KMS-11 (cell line): Measurements from ENCODE around the gene IL3RA.
"Not testable (repeated sequence)": the region's sequence is repeated elsewhere in the genome, so short reads cannot be mapped to it uniquely, and the experiment has no call there.

Experiments
- H2AFZ ChIP-seq: fragments of 200-600 bp; sonication (generic); 2 replicates; pipeline ENCODE4 v1.6.1; 2016; ENCODE audit warnings: antibody characterized with exemption, mixed run types, low read depth
- H3K27ac ChIP-seq: fragments of 200-600 bp; sonication (generic); 2 replicates; pipeline ENCODE4 v1.6.1; 2016; ENCODE audit warnings: mild to moderate bottlenecking, mixed run types
- H3K27me3 ChIP-seq: fragments of 200-600 bp; sonication (generic); 2 replicates; pipeline ENCODE4 v1.6.1; 2017; ENCODE audit warnings: mild to moderate bottlenecking, low read depth, mixed run types, moderate library complexity; ENCODE audit not compliant: insufficient read depth
- H3K36me3 ChIP-seq: fragments of 200-600 bp; sonication (generic); 2 replicates; pipeline ENCODE4 v1.6.1; 2017; ENCODE audit warnings: mild to moderate bottlenecking, mixed run types; ENCODE audit not compliant: insufficient read depth
- H3K4me1 ChIP-seq: fragments of 200-600 bp; sonication (generic); 2 replicates; pipeline ENCODE4 v1.6.1; 2016; ENCODE audit warnings: mild to moderate bottlenecking, low read depth, mixed run types; ENCODE audit not compliant: poor library complexity, severe bottlenecking
- H3K4me2 ChIP-seq: fragments of 200-600 bp; sonication (generic); 2 replicates; pipeline ENCODE4 v1.7.0; 2016; ENCODE audit warnings: mild to moderate bottlenecking, mixed run types
- H3K4me3 ChIP-seq: fragments of 200-600 bp; sonication (generic); IDR thresholded peaks from 2 replicates; pipeline ENCODE4 v1.6.1; 2017; ENCODE audit warnings: low read depth, low read length, mixed read lengths; ENCODE audit not compliant: insufficient read depth
- H3K79me2 ChIP-seq: fragments of 200-600 bp; sonication (generic); 2 replicates; pipeline ENCODE4 v1.6.1; 2016; ENCODE audit warnings: low read depth, mixed run types; ENCODE audit not compliant: insufficient read depth
- H3K9ac ChIP-seq: fragments of 200-600 bp; sonication (generic); 2 replicates; pipeline ENCODE4 v1.6.1; 2016; ENCODE audit warnings: mild to moderate bottlenecking, mixed run types
- H4K20me1 ChIP-seq: fragments of 200-600 bp; sonication (generic); 2 replicates; pipeline ENCODE4 v1.6.1; 2016; ENCODE audit warnings: mild to moderate bottlenecking, mixed run types; ENCODE audit not compliant: insufficient read depth
- TF ChIP-seq, protein P1 (sequence below): fragments of 200-600 bp; sonication (generic); conservative IDR thresholded peaks from 2 replicates; pipeline ENCODE4 v1.6.1; 2017; ENCODE audit warnings: low read depth, mild to moderate bottlenecking, antibody characterized with exemption, low read length, moderate library complexity, mixed read lengths

Gene IL3RA

DNA sequence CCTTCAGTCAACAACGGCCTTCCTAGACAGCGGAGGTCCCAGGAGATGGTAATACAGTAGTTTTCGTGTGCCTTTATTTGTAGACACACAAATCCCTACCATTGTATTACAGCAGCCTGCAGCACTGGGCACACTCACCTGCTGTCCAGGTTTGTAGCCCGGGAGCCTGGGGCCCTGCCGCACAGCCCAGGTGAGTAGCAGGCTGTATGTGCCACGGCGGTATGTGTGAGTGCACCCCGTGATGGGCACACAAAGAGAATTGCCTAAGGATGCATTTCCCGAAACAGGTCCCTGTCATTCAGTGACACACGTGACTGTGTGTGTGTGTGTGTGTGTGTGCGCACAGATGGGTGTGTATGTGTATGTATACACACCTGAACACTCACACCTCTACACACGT, 63.5 kb downstream of the IL3RA start:
- H2AFZ ChIP-seq = no peak overlapping the region
- no peaks in the 10 kb centered on the region for H3K4me1 ChIP-seq
- TF ChIP-seq, protein P1, sequence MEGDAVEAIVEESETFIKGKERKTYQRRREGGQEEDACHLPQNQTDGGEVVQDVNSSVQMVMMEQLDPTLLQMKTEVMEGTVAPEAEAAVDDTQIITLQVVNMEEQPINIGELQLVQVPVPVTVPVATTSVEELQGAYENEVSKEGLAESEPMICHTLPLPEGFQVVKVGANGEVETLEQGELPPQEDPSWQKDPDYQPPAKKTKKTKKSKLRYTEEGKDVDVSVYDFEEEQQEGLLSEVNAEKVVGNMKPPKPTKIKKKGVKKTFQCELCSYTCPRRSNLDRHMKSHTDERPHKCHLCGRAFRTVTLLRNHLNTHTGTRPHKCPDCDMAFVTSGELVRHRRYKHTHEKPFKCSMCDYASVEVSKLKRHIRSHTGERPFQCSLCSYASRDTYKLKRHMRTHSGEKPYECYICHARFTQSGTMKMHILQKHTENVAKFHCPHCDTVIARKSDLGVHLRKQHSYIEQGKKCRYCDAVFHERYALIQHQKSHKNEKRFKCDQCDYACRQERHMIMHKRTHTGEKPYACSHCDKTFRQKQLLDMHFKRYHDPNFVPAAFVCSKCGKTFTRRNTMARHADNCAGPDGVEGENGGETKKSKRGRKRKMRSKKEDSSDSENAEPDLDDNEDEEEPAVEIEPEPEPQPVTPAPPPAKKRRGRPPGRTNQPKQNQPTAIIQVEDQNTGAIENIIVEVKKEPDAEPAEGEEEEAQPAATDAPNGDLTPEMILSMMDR = no peak
- H3K4me2 ChIP-seq = no peak overlapping the region
- H3K9ac ChIP-seq = no peak overlapping the region
- no peaks in the 10 kb centered on the region for H3K36me3 ChIP-seq
- H3K79me2 ChIP-seq = no peaks in the 10 kb centered on the region
- no peaks in the 10 kb centered on the region for H4K20me1 ChIP-seq
- no peaks in the 10 kb centered on the region for H3K27me3 ChIP-seq
- H3K27ac ChIP-seq = no peak overlapping the region
- no peak overlapping the region for H3K4me3 ChIP-seq

DNA sequence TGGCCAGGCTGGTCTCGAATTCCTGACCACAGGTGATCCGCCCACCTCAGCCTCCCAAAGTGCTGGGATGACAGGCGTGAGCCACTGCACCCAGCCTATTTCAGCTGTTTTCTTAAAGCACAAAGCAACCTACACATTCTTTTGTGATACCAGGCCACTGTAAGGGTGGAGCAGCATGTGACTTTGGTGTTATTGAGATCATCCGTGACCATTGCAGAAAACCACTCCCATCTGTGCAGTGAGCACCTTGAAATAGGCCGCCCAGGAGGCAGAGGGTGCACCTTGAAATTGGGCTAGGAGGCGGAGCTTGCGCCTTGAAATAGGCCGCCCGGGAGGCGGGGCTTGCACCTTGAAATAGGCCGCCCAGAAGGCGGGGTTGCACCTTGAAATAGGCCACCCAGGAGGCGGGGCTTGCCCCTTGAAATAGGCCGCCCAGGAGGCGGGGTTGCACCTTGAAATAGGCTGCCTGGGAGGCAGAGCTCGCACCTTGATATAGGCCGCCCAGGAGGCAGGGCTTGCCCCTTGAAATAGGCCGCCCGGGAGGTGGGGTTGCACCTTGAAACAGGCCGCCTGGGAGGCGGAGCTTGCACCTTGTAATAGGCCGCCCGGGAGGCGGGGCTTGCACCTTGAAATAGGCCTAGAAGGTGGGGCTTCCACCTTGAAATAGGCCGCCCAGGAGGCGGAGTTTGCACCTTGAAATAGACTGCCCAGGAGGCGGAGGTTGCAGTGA, 64.3 kb downstream of the IL3RA start:
- no peaks in the 10 kb centered on the region for H4K20me1 ChIP-seq
- H3K27ac ChIP-seq = no peak overlapping the region
- H2AFZ ChIP-seq = no peak overlapping the region
- no peak overlapping the region for H3K4me3 ChIP-seq
- no peaks in the 10 kb centered on the region for H3K79me2 ChIP-seq
- TF ChIP-seq, protein P1 = no peak
- H3K27me3 ChIP-seq = no peaks in the 10 kb centered on the region
- no peaks in the 10 kb centered on the region for H3K36me3 ChIP-seq
- H3K4me1 ChIP-seq = no peaks in the 10 kb centered on the region
- no peak overlapping the region for H3K9ac ChIP-seq
- H3K4me2 ChIP-seq = no peak overlapping the region

DNA sequence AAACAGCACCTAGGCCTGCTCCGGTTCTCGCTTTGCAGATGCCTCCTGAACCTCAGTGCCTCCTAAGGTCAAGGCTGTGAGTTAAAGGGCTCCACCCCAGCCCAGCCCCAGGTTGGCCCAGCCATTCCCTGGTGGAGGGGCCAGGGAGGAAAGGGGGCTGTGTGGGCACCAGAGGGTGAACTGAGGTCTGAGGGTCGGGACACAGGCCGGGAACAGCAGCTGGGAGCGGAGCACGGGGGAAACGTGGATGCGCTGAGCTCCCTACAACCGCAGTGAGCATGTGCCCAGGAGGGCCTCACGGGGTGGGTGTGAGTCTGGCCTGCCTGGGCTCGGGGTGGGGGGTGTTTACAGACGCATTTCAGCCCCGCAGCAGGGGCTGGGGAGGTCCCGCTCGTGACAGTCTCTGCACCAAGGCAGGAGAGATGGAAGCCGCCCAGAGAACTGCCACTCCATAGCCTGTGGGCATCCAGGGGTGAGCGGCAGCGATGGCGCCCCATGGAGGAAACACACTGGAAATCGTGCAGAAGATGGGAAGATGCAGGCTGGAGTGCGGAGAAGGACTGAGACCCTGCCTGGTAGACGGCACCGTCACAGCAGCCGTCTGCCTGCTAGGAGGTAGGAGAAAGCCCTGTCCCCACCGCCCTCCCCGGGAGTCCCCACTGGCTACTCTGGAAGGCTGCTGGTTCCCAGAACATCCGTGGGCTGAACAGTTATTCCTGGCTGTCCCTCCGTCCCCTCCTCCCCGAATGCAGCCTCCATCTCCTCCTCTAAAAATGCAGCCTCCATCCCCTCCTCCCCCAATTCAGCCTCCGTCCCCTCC, 65.2 kb downstream of the IL3RA start:
- no peak overlapping the region for H3K27ac ChIP-seq

DNA sequence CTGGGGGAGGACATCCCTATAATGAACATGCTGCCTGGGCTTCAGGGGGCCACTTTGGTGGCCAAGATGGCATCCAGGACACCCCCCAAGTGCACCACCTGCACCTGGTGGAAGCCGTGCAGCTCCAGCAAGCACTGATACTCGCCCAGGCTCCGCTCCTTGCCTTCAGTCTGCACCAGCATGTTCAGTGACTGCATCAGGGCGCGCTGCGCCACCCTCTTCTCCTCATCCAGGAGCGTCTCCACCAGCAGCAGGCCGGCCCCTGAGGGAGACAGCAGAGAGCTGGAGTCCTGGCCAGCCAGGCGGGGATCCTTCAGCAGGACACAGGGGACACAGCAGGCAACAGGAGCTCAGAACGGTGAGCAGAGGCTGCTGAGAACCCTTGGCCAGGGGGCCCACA, 66.6 kb downstream of the IL3RA start:
- no peak overlapping the region for H2AFZ ChIP-seq
- no peaks in the 10 kb centered on the region for H3K79me2 ChIP-seq
- no peaks in the 10 kb centered on the region for H4K20me1 ChIP-seq
- no peaks in the 10 kb centered on the region for H3K27me3 ChIP-seq
- no peaks in the 10 kb centered on the region for H3K36me3 ChIP-seq
- no peak overlapping the region for H3K4me3 ChIP-seq
- no peaks in the 10 kb centered on the region for H3K4me1 ChIP-seq
- TF ChIP-seq, protein P1 = no peak
- no peak overlapping the region for H3K27ac ChIP-seq
- no peak overlapping the region for H3K9ac ChIP-seq
- no peak overlapping the region for H3K4me2 ChIP-seq

More for the DNA sequence above, 65.2 kb downstream of the IL3RA start:
- Histone ChIP-seq H3K79me2 (no peaks in the 10 kb centered on the region), H3K27me3 (no peaks in the 10 kb centered on the region), H4K20me1 (no peaks in the 10 kb centered on the region), H3K4me1 (no peaks in the 10 kb centered on the region), H3K36me3 (no peaks in the 10 kb centered on the region), H3K4me2 (no peak overlapping the region), H3K9ac (no peak overlapping the region), H3K4me3 (no peak overlapping the region), H2AFZ (no peak overlapping the region)
- TF ChIP-seq, protein P1 = no peak

DNA sequence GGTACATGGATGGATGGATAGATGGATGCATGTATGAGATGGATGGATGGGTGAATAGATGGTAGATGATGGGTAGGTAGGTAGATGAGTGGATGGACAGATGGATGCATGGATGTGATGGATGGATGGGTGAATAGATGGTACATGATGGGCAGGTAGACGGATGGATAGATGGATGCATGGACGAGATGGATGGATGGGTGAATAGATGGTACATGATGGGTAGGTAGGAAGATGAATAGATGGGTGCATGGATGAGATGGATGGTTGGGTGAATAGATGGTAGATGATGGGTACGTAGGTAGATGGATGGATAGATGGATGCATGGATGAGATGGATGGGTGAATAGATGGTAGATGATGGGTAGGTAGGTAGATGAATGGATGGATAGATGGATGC, 67.3 kb downstream of the IL3RA start:
- H3K27me3 ChIP-seq, H3K4me1 ChIP-seq, H3K4me2 ChIP-seq, H3K36me3 ChIP-seq, H3K27ac ChIP-seq, H3K9ac ChIP-seq, H3K4me3 ChIP-seq, H3K79me2 ChIP-seq, H4K20me1 ChIP-seq, H2AFZ ChIP-seq: not testable (repeated sequence)

DNA sequence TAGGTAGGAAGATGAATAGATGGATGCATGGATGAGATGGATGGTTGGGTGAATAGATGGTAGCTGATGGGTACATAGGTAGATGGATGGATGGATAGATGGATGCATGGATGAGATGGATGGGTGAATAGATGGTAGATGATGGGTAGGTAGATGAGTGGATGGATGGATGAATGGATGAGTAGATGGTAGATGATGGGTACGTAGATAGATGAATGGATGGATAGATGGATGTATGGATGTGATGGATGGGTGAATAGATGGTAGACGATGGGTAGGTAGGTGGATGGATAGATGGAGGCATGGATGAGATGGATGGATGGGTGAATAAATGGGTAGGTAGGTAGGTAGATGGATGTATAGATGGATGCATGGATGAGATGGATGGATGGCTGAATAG, 69.2 kb downstream of the IL3RA start:
- not testable (repeated sequence) for H3K36me3 ChIP-seq, H4K20me1 ChIP-seq, H3K4me1 ChIP-seq, H3K79me2 ChIP-seq, H3K9ac ChIP-seq, H3K27me3 ChIP-seq, H3K4me2 ChIP-seq, H2AFZ ChIP-seq, H3K27ac ChIP-seq, H3K4me3 ChIP-seq
